ENCODE data around the gene CCDC184. TPM values are rescaled to one million over a fixed set of nuclear protein-coding genes. Genes with fewer than 3 reads are reported as not detected.
"Not testable (repeated sequence)": the region's sequence is repeated elsewhere in the genome, so short reads cannot be mapped to it uniquely, and the experiment has no call there.

Gene CCDC184
- total and polyA plus RNA-seq, 12 donors, result 1.4 to 12.8 (median 6.7) TPM

GRCh38 chr12:48143898-48144297 is 39.5 kb upstream of the CCDC184 start:
- TF ChIP-seq POLR2A (IDR thresholded peaks at IDR 0.05) (no peak), CTCF (IDR thresholded peaks at IDR 0.05) (no peak)
- no peak overlapping the region for H3K27ac ChIP-seq
- no peaks in the 10 kb centered on the region for H3K4me1 ChIP-seq (replicated peaks in 1 of 2)
- intact Hi-C loops (cut with DNase I), result no loop called here
- 94 to 100% (median 97%) methylated on average over 2 of the region's 2 CpGs for WGBS, 4 donors
- no peaks in the 10 kb centered on the region for H3K9me3 ChIP-seq (replicated peaks in 1 of 3)
- H3K36me3 ChIP-seq (replicated peaks in 1 of 2), result peaks cover 0 to 94% of the 10 kb centered on the region in 2 donors
- no peak overlapping the region for H3K4me3 ChIP-seq
- no peaks in the 10 kb centered on the region for H3K27me3 ChIP-seq
- no peak for DNase-seq

GRCh38 chr12:48145981-48146380 is 37.5 kb upstream of the CCDC184 start:
- Histone ChIP-seq H3K9me3 (replicated peaks in 1 of 3) (no peaks in the 10 kb centered on the region), H3K4me1 (replicated peaks in 1 of 2) (no peaks in the 10 kb centered on the region), H3K27me3 (no peaks in the 10 kb centered on the region), H3K27ac (peak overlapping the region in 2 of 5 donors; percentile 6), H3K36me3 (replicated peaks in 1 of 2) (peaks cover 0 to 94% of the 10 kb centered on the region in 2 donors), H3K4me3 (no peak overlapping the region)
- DNase-seq, result no peak
- no peak for TF ChIP-seq POLR2A (IDR thresholded peaks at IDR 0.05)
- no peak for TF ChIP-seq CTCF (IDR thresholded peaks at IDR 0.05)
- intact Hi-C loops (cut with DNase I), result no loop called here
- WGBS, 4 donors, result 13 to 36% (median 25%) methylated on average over 1 of the region's 1 CpG

- no peaks in the 10 kb centered on the region for H3K9me3 ChIP-seq (replicated peaks in 1 of 3)
- intact Hi-C loops (cut with DNase I), result no loop called here
- H3K27ac ChIP-seq, result peak overlapping the region in 3 of 5 donors; percentile 64 to 78 (median 73)
- no peak for TF ChIP-seq POLR2A (IDR thresholded peaks at IDR 0.05)
- TF ChIP-seq CTCF (IDR thresholded peaks at IDR 0.05), result no peak
- H3K4me3 ChIP-seq, result no peak overlapping the region
- no peaks in the 10 kb centered on the region for H3K27me3 ChIP-seq
- 61 to 96% (median 93%) methylated on average over 2 of the region's 2 CpGs for WGBS, 4 donors
- no peak for DNase-seq
- H3K36me3 ChIP-seq (replicated peaks in 1 of 2), result peaks cover 0 to 67% of the 10 kb centered on the region in 2 donors
- H3K4me1 ChIP-seq (replicated peaks in 1 of 2), result peaks cover 6 to 17% of the 10 kb centered on the region in 2 donors
These were observed 32.2 kb upstream of the CCDC184 start for GRCh38 chr12:48151103-48151771.

- intact Hi-C loops (cut with DNase I); DNase-seq; H3K27me3 ChIP-seq; H3K9me3 ChIP-seq (replicated peaks in 1 of 3); H3K4me3 ChIP-seq: not testable (repeated sequence)
- Histone ChIP-seq H3K4me1 (replicated peaks in 1 of 2) (peaks cover 15 to 27% of the 10 kb centered on the region in 2 donors), H3K36me3 (replicated peaks in 1 of 2) (peaks cover 0 to 26% of the 10 kb centered on the region in 2 donors), H3K27ac (peak overlapping the region in 1 of 5 donors; percentile 85)
- WGBS, 4 donors, result 96 to 98% (median 96%) methylated on average over 5 of the region's 5 CpGs
These were observed 27.7 kb upstream of the CCDC184 start for GRCh38 chr12:48155786-48156185.

GRCh38 chr12:48156652-48157017 is 26.8 kb upstream of the CCDC184 start:
- peak overlapping the region in 4 of 5 donors; percentile 80 to 95 (median 86) for H3K27ac ChIP-seq
- no peak for TF ChIP-seq CTCF (IDR thresholded peaks at IDR 0.05)
- TF ChIP-seq POLR2A (IDR thresholded peaks at IDR 0.05), result no peak
- H3K9me3 ChIP-seq (replicated peaks in 1 of 3), result no peaks in the 10 kb centered on the region
- 20 to 26% (median 22%) methylated on average over 8 of the region's 8 CpGs for WGBS, 4 donors
- intact Hi-C loops (cut with DNase I), result no loop called here
- H3K4me3 ChIP-seq, result peak overlapping the region; percentile 35 to 88 (median 82)
- no peak for DNase-seq
- H3K4me1 ChIP-seq (replicated peaks in 1 of 2), result peaks cover 15 to 27% of the 10 kb centered on the region in 2 donors
- peaks cover 0 to 17% of the 10 kb centered on the region in 2 donors for H3K36me3 ChIP-seq (replicated peaks in 1 of 2)
- H3K27me3 ChIP-seq, result no peaks in the 10 kb centered on the region

Data from adrenal gland (tissue), 12 donors.